Loucy (cell line): Measurements from ENCODE around the gene RHOD.

Experiments
- EZH2phosphoT487 ChIP-seq: fragments of 200-600 bp; IDR thresholded peaks from 2 replicates; pipeline ENCODE4 v1.6.1; 2018; ENCODE audit warnings: antibody characterized with exemption, mild to moderate bottlenecking, moderate library complexity, borderline replicate concordance
- TF ChIP-seq, protein P1 (sequence below): fragments of 200-600 bp; sonication (generic); conservative IDR thresholded peaks from 2 replicates; pipeline ENCODE4 v1.5.1; 2014; ENCODE audit warnings: mild to moderate bottlenecking, antibody characterized with exemption, low read length

DNA sequence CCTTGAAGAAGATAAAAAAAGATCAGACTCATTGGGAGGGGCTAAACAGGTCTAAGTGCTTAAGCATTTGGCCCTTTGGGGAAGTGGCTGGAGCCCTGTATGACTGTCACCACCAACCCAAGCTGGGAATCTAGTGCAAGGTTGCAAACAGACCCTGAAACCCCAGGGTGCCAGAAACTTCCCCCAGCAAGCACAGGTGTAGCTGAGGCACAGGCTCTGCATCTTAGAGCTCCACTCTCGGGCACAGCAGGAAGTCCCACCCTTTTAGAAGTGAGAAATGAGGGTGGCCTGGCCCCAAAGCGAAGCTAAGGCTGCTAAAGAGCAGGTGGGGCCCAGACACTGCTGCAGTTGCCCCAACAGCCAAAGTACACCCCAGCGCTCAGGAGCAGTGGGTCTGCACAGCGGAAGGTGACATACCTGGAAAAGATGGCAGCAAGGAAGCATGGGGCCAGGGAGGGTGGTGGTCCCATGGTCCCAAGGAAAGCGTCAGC lies 56.6 kb downstream of the RHOD start:
- TF ChIP-seq, protein P1, sequence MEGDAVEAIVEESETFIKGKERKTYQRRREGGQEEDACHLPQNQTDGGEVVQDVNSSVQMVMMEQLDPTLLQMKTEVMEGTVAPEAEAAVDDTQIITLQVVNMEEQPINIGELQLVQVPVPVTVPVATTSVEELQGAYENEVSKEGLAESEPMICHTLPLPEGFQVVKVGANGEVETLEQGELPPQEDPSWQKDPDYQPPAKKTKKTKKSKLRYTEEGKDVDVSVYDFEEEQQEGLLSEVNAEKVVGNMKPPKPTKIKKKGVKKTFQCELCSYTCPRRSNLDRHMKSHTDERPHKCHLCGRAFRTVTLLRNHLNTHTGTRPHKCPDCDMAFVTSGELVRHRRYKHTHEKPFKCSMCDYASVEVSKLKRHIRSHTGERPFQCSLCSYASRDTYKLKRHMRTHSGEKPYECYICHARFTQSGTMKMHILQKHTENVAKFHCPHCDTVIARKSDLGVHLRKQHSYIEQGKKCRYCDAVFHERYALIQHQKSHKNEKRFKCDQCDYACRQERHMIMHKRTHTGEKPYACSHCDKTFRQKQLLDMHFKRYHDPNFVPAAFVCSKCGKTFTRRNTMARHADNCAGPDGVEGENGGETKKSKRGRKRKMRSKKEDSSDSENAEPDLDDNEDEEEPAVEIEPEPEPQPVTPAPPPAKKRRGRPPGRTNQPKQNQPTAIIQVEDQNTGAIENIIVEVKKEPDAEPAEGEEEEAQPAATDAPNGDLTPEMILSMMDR, result no peak
- TF ChIP-seq EZH2phosphoT487, result no peak
